Astrocyte of the spinal cord (primary cell): Measurements from ENCODE around the gene GSTM4.

Experiments
- DNase-seq: peaks from one replicate; pipeline ENCODE4 v3.0.0; 2011; ENCODE audit warnings: low read depth, low spot score
- H3K4me3 ChIP-seq: 2 replicates; pipeline ENCODE4 v1.5.1; 2011; ENCODE audit warnings: low read depth, mild to moderate bottlenecking, low read length, moderate library complexity
- in situ Hi-C: cut with HindIII; loops from 2 replicates; pipeline ENCODE4 v1.10.0; 2017; ENCODE audit warnings: low sequenced_read_pairs
- TF ChIP-seq, protein P1 (sequence below): IDR thresholded peaks from 2 replicates; pipeline ENCODE4 v1.5.1; 2012; ENCODE audit warnings: low read depth, mild to moderate bottlenecking, low read length, inconsistent platforms

The GSTM4 gene

DNA sequence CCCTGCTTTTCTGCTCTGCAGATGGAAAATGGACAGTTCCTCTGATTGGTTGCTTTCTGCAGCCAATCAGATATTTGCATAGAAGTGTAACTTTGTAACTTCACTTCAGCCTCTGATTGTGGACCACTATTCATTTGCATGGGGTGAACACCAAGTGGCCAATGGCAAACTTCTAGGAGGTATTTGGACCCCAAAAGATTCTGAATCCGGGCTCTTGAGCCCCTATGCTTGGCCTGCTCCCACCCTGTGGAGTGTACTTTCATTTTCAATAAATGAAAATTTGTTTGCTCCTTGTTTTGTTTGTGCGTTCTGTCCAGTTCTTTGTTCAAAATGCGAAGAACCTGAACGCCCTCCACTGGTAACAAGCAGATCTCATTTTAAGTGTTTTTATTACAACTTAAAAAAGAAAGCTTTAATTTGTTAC is 6.4 kb upstream of the GSTM4 start:
- TF ChIP-seq, protein P1, sequence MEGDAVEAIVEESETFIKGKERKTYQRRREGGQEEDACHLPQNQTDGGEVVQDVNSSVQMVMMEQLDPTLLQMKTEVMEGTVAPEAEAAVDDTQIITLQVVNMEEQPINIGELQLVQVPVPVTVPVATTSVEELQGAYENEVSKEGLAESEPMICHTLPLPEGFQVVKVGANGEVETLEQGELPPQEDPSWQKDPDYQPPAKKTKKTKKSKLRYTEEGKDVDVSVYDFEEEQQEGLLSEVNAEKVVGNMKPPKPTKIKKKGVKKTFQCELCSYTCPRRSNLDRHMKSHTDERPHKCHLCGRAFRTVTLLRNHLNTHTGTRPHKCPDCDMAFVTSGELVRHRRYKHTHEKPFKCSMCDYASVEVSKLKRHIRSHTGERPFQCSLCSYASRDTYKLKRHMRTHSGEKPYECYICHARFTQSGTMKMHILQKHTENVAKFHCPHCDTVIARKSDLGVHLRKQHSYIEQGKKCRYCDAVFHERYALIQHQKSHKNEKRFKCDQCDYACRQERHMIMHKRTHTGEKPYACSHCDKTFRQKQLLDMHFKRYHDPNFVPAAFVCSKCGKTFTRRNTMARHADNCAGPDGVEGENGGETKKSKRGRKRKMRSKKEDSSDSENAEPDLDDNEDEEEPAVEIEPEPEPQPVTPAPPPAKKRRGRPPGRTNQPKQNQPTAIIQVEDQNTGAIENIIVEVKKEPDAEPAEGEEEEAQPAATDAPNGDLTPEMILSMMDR = peak; percentile 29
- peak overlapping the region; percentile 21 for H3K4me3 ChIP-seq
- peak; percentile 43 for DNase-seq
- in situ Hi-C loops = loop anchor here (10.0 kb wide), 1 partner anchor 125 kb away; no protein-coding TSS in a partner anchor

DNA sequence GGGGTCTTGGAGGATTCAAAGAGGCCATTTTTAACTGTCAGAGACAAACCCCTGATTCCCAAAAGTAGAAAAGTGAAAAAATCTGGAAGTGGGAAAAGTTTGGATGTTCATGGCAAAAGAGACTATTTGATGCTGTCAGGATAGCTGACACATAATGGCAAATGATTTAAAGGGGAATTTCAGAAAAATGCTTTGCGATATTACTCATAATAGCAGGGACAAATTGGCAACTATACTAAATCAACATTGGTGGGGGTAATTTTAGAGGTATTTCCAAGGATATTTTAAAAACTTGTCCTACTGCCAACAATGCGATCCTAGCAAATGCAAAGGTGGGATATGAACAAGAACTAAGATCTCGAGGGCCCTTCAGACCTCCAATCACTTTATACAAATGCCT is 5.3 kb upstream of the GSTM4 start:
- no peak overlapping the region for H3K4me3 ChIP-seq
- in situ Hi-C loops = no loop called here
- TF ChIP-seq, protein P1 = no peak
- DNase-seq = no peak

DNA sequence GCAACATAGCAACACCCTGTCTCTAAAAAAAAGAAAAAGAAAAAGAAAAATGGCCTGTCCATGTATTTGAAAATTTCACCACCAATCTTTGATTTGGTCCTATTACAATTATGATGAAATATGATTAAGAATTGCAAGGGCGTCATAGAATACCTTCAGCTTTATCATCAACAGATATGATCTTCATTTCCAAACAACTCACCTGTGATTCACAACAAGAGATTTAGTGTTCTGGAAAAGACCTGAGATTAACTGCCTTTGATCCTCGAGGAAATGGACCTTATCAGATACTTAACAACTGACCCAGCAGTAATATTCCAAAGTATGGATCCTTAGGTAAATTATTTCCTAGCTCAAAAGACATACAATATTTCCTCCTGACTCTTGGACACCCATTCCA is 3.5 kb upstream of the GSTM4 start:
- in situ Hi-C loops = no loop called here
- H3K4me3 ChIP-seq = no peak overlapping the region
- DNase-seq = no peak
- TF ChIP-seq, protein P1 = no peak

DNA sequence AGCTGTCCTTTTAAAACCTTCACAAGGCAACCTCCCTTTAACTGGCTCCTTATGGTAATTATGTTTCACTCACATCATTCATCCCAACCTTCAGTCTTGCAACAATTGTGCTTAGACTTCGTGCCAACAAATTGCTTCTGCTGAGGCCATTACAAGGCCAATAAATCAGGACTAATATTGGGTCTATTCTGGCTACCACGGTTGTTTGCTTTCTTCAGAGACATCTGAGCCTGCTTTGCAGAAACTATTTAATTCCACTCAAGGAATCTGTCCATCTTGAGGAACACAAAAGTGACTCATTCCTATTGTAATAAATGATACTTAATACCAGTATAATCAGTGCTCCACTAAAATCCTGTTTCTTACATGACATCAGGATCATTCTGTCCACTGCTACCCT is 2.6 kb upstream of the GSTM4 start:
- H3K4me3 ChIP-seq = no peak overlapping the region
- in situ Hi-C loops = no loop called here
- DNase-seq = no peak
- TF ChIP-seq, protein P1 = no peak

DNA sequence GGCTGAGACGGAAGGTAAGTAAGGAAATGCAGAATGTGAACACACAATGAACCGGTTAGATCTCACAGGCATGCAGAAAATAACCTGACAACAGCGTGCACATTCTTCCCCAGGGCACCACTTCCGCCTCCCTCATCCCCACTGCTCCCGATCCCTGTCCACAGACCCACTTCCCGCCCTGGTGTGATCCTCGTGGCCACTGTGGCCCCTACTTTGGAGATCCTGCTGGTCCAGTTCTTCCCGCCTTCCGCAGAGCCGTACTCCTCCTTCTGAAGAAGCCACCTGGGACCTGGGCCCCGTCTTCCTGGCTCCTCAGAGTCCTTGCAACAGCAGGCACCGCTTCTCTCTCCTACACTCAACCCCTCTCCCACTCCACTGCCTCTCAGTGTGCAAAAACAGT is 1.4 kb upstream of the GSTM4 start:
- in situ Hi-C loops = no loop called here

DNA sequence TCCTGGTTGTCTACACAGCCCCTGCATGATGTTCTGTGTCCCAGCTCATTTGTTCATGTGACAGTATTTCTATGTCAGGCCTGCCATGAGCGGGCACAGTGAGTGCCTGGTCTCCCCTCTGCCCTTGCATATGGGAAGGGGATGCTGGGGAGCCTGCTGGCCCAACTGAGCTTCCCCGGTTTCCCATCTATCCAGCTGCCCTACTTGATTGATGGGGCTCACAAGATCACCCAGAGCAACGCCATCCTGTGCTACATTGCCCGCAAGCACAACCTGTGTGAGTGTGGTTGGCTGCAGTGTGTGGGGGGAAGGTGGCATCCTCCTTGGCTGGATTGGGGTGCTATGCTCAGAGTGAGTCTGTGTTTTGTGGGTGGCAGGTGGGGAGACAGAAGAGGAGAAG is 1.5 kb downstream of the GSTM4 start:
- no peak overlapping the region for H3K4me3 ChIP-seq
- in situ Hi-C loops = no loop called here
- DNase-seq = no peak
- TF ChIP-seq, protein P1 = no peak

More for the DNA sequence above, 1.4 kb upstream of the GSTM4 start:
- H3K4me3 ChIP-seq = no peak overlapping the region
- TF ChIP-seq, protein P1 = no peak
- no peak for DNase-seq

DNA sequence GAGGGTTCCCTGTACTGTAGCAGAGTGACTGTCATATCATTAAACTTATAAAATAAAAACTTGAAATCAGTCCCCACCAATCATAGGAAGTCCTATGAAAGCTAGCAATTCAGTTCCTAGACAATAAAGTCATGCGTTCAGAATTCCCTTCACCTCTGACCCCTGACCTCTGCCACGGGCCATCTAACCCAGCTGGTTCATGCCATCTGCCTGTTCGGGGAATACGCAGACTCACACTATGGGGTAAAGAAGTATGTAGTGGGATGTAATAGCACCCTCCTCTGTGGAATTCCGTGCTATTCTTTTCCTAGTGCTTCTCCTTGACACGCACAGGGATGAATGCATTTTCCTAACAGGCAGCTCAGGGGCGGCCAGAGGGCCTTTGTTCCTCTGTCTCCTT is 2.1 kb downstream of the GSTM4 start:
- TF ChIP-seq, protein P1 = no peak
- H3K4me3 ChIP-seq = no peak overlapping the region
- DNase-seq = no peak
- in situ Hi-C loops = no loop called here
